Tongue (tissue), 2 donors: Measurements from ENCODE around the gene ABCC3. TPM values are rescaled to one million over a fixed set of nuclear protein-coding genes. Genes with fewer than 3 reads are reported as not detected.
"Not testable (repeated sequence)": the region's sequence is repeated elsewhere in the genome, so short reads cannot be mapped to it uniquely, and the experiment has no call there.

ENCODE experiments used
- DNase-seq: peaks from one replicate; pipeline ENCODE4 v3.0.0-alpha.2; 2015
- total RNA-seq: library from RNA; depleted of rRNA; stranded (reverse); fragments of >200 nt; gene quantifications from one replicate; pipeline ENCODE4 v1.2.3, GENCODE V29; 2014

ABCC3 gene
- total RNA-seq, 1 donor from 2014 or later, result 5.6 TPM

GRCh38 chr17:50707289-50708049, 72.8 kb downstream of the ABCC3 start, which contains the start of gene ANKRD40:
Gene ANKRD40, minus strand, starts transcription at chr17:50707914. Its CDS starts 260 bp downstream, at chr17:50707654.
- DNase-seq, result peak; percentile 97

- DNase-seq, result peak; percentile 54
These were observed 73.6 kb downstream of the ABCC3 start for GRCh38 chr17:50708050-50709000.

GRCh38 chr17:50709053-50709452, 74.4 kb downstream of the ABCC3 start:
- not testable (repeated sequence) for DNase-seq

- DNase-seq, result no peak
These were observed 75.3 kb downstream of the ABCC3 start for GRCh38 chr17:50710025-50710424.

GRCh38 chr17:50710650-50711049, 76.0 kb downstream of the ABCC3 start:
- DNase-seq, result no peak

- no peak for DNase-seq
These were observed 78.0 kb downstream of the ABCC3 start for GRCh38 chr17:50712641-50713040.

- DNase-seq, result no peak
These were observed 80.8 kb downstream of the ABCC3 start for GRCh38 chr17:50715471-50715870.

- DNase-seq, result peak; percentile 98
These were observed 84.7 kb downstream of the ABCC3 start, which contains the start of gene LUC7L3 for GRCh38 chr17:50719144-50719923. Gene LUC7L3, plus strand, starts transcription at chr17:50719603. Its CDS starts 130 bp downstream, at chr17:50719733.

GRCh38 chr17:50719924-50720794, 85.5 kb downstream of the ABCC3 start:
- DNase-seq, result peak; percentile 34

- peak; percentile 24 for DNase-seq
These were observed 86.7 kb downstream of the ABCC3 start for GRCh38 chr17:50721194-50722010.

- no peak for DNase-seq
These were observed 88.1 kb downstream of the ABCC3 start for GRCh38 chr17:50722746-50723145.

GRCh38 chr17:50724622-50725021, 89.9 kb downstream of the ABCC3 start:
- not testable (repeated sequence) for DNase-seq

- DNase-seq, result no peak
These were observed 91.3 kb downstream of the ABCC3 start for GRCh38 chr17:50725769-50726655.

GRCh38 chr17:50728112-50728429, 93.4 kb downstream of the ABCC3 start:
- DNase-seq, result no peak

- DNase-seq, result no peak
These were observed 94.4 kb downstream of the ABCC3 start for GRCh38 chr17:50728881-50729765.

GRCh38 chr17:50731575-50732460, 97.1 kb downstream of the ABCC3 start:
- DNase-seq, result no peak

- no peak for DNase-seq
These were observed 100.6 kb downstream of the ABCC3 start for GRCh38 chr17:50735287-50735686.
